ENCODE results near the gene GPSM1. TPM values are rescaled to one million over a fixed set of nuclear protein-coding genes. Genes with fewer than 3 reads are reported as not detected.

GPSM1 gene
- total RNA-seq, 2 donors from 2014 or later = 13.8 to 17.0 TPM

GRCh38 chr9:136364942-136365774 lies 37.8 kb downstream of the GPSM1 start:
- DNase-seq (ENCODE audit: low spot score) = no peak
- intact Hi-C loops (cut with DNase I) = no loop called here

- intact Hi-C loops (cut with DNase I) = no loop called here
- no peak for DNase-seq (ENCODE audit: low spot score)
Measured at GRCh38 chr9:136365775-136366222, 38.5 kb downstream of the GPSM1 start.

GRCh38 chr9:136366826-136367225 lies 39.5 kb downstream of the GPSM1 start:
- DNase-seq (ENCODE audit: low spot score) = no peak
- intact Hi-C loops (cut with DNase I) = no loop called here

- DNase-seq (ENCODE audit: low spot score) = no peak
- intact Hi-C loops (cut with DNase I) = no loop called here
Measured at GRCh38 chr9:136367296-136368145, 40.2 kb downstream of the GPSM1 start.

DNA sequence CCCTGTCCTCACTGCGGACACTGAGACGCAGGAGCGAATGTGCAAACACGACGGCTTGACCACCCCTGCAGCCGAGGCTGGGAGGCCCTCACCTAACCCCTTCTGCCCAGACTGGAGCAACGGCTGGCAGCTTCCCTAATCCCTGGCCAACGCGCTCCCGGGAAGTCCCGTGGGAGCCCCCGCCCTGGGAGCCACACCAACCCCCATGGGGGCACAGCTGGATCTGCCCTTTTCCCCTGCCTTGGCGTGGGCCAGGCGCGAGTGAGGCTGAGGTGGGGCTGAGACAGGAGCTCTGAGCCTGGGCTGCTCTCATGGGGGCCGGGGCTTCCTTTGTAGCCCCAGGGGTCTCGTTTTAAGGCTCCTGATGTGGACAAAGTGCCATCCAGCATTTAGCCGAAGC lies 40.9 kb downstream of the GPSM1 start:
- intact Hi-C loops (cut with DNase I) = no loop called here
- DNase-seq (ENCODE audit: low spot score) = no peak

GRCh38 chr9:136370037-136370436 lies 42.7 kb downstream of the GPSM1 start:
- intact Hi-C loops (cut with DNase I) = no loop called here
- DNase-seq (ENCODE audit: low spot score) = no peak

GRCh38 chr9:136370687-136371532 lies 43.6 kb downstream of the GPSM1 start:
- intact Hi-C loops (cut with DNase I) = no loop called here
- DNase-seq (ENCODE audit: low spot score) = no peak

DNA sequence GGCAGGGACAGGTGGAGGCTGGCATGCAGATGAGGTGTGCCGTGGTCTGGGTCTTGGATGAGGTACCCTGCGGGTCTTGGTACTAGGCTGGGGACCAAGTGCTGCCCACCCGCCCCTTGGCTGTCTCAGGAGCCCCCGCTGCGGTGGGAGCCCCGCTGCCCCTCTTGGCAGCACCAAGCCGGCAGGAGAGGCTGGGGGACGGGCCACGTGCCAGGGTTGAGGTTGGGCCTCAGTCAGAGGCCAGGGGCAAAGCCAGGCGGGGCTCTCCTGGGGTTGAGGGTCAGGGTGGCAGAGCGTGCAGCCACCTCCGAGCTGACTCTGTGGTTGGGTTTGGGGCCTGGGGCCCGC lies 44.2 kb downstream of the GPSM1 start:
- DNase-seq (ENCODE audit: low spot score) = no peak
- intact Hi-C loops (cut with DNase I) = no loop called here

GRCh38 chr9:136372006-136372405 lies 44.7 kb downstream of the GPSM1 start:
- intact Hi-C loops (cut with DNase I) = no loop called here
- DNase-seq (ENCODE audit: low spot score) = no peak

DNA sequence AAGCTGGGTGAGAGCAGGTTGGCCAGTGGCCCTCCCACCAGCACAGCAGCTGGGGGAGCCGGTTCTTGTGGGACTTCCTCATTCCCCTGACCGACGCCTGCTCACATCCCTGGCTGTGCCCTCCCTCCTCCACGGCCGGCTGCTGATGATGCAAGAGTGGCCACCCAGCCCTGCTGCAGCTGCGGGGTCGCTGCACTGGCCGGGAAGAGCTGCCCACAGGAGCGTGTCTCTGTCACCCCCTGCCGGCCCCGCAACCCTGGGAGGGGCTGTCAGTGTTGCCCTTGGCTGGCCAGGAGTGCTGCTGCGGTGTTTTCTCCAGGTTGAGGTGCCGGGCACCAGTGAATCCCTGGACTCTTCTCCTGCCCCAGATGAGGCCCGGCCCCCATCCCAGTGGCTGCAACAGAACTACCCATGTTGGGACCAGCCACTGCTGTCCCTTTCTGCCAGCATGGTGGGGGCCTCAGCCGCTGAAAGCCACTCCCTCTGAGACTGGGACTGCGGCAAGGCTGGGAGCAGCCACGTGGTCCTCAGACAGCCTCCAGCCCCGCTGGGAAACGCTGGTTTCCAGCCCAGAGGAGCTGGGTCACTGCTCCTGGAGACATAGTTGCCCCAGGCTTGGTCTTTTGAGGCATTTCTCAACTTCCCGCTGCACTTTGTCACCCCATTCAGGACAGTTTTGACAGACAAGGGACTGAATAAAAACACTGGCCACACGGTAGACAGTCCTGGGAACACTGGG lies 45.4 kb downstream of the GPSM1 start:
- intact Hi-C loops (cut with DNase I) = no loop called here
- DNase-seq (ENCODE audit: low spot score) = peak; percentile 92

DNA sequence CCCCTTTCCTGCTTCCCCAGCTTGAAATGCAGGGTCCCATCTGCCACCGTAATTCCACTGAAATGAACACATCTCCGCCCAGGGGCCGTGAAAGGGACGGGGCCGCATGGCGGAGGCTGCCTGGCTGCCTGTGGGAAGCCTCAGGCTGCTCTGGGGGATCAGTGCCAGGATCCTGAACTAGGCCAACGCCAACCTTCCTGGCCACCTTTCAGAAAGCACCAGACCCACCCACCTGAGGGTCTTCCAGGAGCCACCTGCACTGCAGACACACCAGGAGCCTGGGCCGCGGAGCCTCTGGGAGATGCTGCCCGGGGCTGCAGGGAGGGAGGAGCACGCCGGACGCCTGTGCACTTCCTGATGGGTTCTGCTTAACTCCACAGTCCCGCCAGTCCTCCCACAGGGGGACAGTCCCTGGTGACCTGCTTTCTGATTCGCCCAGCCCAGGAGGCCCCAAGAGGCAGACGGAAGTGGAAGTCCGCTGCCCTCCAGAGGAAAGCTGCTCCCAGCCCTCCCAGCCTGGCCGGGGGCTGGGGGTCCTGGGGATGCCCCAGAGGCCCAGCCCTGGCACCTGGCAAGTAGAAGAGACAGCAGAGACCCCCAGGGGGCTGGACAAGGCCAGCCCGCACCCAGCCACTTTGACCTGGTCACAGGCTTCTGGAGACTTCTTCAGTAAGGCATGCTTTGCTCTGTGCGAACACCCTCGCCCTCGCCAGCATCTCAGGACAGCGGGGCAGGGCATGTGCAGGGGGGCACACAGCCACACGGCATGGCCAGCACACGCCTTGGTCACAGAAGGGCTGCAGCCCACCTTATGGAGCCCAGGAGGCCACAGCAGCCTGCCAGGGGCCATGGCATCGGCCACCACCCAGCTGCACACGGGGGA lies 46.2 kb downstream of the GPSM1 start, which contains the start of gene CARD9:
Gene CARD9 (minus strand): TSS at position 370 of the 883 bp plus-strand sequence. CDS start 1,591 bp downstream, outside the sequence.
- no peak for DNase-seq (ENCODE audit: low spot score)
- intact Hi-C loops (cut with DNase I) = no loop called here

DNA sequence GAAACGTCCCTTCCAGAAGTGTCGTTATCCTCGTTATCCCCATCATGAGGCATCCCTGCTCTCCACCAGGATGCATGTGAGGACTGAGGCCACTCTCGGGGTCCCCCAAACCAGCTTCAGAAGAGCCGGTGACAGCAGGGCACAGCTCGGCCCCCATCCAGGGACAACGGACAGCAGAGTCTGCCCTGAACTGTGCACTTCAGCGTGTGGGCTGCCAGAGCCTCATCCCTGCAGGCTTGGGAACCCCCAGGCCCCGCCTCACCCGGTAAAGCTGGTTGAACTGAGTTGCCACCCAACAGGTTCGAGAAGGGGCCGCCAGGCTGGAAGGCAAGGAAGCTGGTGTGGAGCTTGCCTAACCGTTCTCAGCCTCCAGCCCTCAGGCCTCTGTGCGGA lies 46.8 kb downstream of the GPSM1 start:
- intact Hi-C loops (cut with DNase I) = no loop called here
- DNase-seq (ENCODE audit: low spot score) = no peak

DNA sequence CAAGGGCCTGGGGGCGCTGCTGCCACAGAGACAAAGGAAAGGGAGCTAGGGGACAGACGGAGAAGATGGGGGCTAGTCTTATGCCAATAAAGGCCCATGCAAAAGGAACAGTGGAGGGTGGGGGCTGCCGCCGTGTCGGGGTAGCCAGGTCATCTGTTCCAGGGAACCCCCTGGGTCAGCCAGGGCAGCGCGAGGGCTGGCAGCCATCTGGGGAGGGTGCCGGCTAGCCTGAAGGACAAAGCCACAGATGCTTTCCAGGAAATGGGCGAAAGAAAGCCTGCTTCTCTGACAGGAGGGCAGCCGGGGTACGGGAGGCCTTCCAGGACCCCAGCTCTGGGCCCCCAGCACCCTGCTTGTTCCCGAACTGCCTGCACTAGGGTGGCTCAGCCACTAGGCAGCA lies 47.8 kb downstream of the GPSM1 start:
- DNase-seq (ENCODE audit: low spot score) = no peak
- intact Hi-C loops (cut with DNase I) = no loop called here

GRCh38 chr9:136376457-136376856 lies 49.1 kb downstream of the GPSM1 start:
- intact Hi-C loops (cut with DNase I) = no loop called here
- no peak for DNase-seq (ENCODE audit: low spot score)

DNA sequence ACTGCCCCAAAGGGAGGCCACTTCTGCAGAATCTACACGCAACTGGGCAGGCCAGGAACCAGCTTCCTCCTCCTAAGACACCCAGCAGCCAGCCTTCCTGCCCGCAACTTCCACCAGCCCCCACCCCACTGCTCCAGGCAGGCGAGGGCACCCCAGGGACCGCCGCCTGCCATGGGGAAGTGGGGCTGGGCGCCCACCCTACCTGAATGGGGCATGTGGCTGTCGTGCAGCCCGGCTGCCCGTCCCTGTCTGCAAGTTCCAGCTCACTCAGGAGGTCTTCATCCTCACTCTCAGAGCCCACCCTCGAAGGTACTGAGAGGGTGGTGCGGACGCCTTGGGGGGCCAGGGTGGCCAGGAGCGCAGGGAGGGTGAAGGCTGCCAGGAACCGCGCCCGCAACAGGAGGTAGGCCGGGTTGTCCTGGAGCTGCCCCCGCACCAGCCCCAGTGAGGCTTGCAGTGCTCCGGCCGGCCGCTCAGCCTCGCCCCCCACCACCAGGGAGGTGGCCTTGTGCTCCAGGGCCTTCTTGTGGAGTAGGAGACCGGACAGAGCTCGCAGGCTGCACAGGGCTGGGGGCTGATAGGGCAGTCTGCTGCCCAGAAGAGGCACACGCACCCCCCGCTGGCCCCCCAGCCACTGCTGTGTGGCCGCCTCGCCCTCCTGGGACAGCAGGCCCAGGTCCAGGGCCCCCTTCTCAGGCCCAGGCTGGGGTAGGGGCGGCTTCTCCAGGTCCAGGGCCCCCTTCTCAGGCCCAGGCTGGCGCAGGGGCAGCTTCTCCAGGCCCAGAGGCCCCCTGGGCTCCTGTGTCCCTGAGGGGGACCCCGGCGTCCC lies 50.2 kb downstream of the GPSM1 start:
- intact Hi-C loops (cut with DNase I) = no loop called here
- no peak for DNase-seq (ENCODE audit: low spot score)

DNA sequence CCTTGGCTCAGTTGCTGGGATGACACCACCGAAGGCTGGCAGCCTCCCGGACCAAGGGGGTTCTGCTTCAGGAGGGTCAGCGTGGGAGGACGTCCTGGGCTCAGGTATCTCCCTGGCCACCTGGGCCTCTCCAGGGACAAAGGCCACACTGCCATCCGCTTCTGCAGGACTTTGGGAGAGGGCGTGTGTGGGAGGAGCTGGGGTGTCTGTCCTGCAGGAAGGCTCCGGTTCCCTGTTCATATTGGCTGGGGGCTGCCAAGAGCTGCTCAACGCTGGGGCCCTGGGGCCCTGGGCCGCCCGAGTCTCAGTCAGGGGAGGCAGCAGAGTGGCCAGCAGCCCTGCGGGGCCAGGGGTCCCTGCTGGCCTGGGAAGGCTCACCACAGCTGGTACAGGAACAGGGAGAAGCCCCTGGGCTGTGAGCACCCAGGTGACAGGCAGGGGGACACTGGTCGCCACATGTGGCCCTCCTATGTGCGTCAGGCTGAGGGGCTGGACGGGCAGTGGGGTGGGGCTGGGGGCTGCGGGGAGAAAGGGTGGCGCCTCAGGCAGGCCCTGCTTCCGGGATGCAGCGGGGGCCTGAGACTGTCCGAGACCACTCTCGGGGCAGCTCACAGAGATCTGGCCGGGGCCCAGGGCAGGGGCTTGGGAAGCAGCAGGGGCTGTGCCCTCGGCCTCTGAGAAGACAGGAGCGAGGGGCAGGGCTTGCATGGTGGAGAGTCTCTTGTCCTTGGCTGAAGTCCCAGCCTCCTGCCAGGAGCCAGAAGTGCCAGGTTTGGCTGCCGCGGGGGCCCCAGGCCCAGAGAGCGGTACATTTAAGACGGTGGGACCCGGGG lies 51.0 kb downstream of the GPSM1 start:
- no peak for DNase-seq (ENCODE audit: low spot score)
- intact Hi-C loops (cut with DNase I) = no loop called here

DNA sequence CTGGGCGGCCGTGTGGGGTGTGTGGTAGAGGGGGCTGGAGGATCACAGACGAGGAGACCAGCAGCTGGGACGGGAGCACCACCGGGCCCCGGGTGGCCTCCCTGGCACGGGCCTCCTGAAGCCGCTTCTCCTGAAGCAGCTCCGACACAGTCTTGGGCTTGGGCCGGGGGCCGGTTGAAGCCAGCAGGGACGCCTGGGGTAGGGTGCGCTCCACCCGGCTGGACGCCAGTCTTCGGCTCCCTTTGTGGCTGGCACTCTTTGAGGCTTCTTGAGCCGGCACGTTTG lies 51.6 kb downstream of the GPSM1 start:
- intact Hi-C loops (cut with DNase I) = no loop called here
- DNase-seq (ENCODE audit: low spot score) = no peak
